ENCODE results near the gene GNA12. TPM values are rescaled to one million over a fixed set of nuclear protein-coding genes. Genes with fewer than 3 reads are reported as not detected.

Gene GNA12
- polyA plus RNA-seq, 1 of the 3 experiments (the other 2 are of a cell fraction): 64.8 TPM

GRCh38 chr7:2720024-2720423 lies 124.1 kb downstream of the GNA12 start:
- ChIA-PET CTCF (interaction anchor here (1.4 to 7.6 kb wide), 6 partner anchors 10 to 31 kb away, joined by 6 to 94 read pairs (median 16); no protein-coding TSS in a partner anchor), POLR2A (no interaction called here)
- no peak overlapping the region for H3K4me2 ChIP-seq
- no peaks in the 10 kb centered on the region for H3K79me2 ChIP-seq (ENCODE audit: insufficient read depth)
- H3K27me3 ChIP-seq (ENCODE audit: insufficient read depth): no peaks in the 10 kb centered on the region
- H3K36me3 ChIP-seq (replicated peaks in 1 of 2; ENCODE audit: control insufficient read depth in 1 of 2, insufficient read depth in 2 of 2, low read length in 1 of 2): peaks cover 14 to 33% of the 10 kb centered on the region in 2 experiments
- no peak for TF ChIP-seq NRF1 (IDR thresholded peaks at IDR 0.05; ENCODE audit: low read depth, low read length)
- no peak for TF ChIP-seq NFIC (IDR thresholded peaks at IDR 0.05; ENCODE audit: borderline replicate concordance)
- no peak for TF ChIP-seq YY1 (IDR thresholded peaks at IDR 0.05; ENCODE audit: low read depth)
- no peak for TF ChIP-seq FOXJ3 (CRISPR knock-in tag; IDR thresholded peaks at IDR 0.05)
- TF ChIP-seq FOSL2 (IDR thresholded peaks at IDR 0.05; ENCODE audit: borderline replicate concordance, low read depth): no peak
- TF ChIP-seq, protein P1, sequence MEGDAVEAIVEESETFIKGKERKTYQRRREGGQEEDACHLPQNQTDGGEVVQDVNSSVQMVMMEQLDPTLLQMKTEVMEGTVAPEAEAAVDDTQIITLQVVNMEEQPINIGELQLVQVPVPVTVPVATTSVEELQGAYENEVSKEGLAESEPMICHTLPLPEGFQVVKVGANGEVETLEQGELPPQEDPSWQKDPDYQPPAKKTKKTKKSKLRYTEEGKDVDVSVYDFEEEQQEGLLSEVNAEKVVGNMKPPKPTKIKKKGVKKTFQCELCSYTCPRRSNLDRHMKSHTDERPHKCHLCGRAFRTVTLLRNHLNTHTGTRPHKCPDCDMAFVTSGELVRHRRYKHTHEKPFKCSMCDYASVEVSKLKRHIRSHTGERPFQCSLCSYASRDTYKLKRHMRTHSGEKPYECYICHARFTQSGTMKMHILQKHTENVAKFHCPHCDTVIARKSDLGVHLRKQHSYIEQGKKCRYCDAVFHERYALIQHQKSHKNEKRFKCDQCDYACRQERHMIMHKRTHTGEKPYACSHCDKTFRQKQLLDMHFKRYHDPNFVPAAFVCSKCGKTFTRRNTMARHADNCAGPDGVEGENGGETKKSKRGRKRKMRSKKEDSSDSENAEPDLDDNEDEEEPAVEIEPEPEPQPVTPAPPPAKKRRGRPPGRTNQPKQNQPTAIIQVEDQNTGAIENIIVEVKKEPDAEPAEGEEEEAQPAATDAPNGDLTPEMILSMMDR (IDR thresholded peaks at IDR 0.05): no peak
- TF ChIP-seq, protein P2, sequence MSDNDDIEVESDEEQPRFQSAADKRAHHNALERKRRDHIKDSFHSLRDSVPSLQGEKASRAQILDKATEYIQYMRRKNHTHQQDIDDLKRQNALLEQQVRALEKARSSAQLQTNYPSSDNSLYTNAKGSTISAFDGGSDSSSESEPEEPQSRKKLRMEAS (IDR thresholded peaks at IDR 0.05; ENCODE audit: low read depth): no peak
- no peak for TF ChIP-seq POLR2AphosphoS5 (IDR thresholded peaks at IDR 0.05; ENCODE audit: low read depth, low read length)
- TF ChIP-seq GABPA (IDR thresholded peaks at IDR 0.05; ENCODE audit: low read depth): no peak
- no peak for TF ChIP-seq SMC3 (IDR thresholded peaks at IDR 0.05; ENCODE audit: low read depth, low read length)
- TF ChIP-seq TEAD4 (IDR thresholded peaks at IDR 0.05; ENCODE audit: borderline replicate concordance, insufficient read depth): no peak
- TF ChIP-seq PBX3 (IDR thresholded peaks at IDR 0.05): no peak
- no peak for TF ChIP-seq EZH2phosphoT487 (IDR thresholded peaks at IDR 0.05; ENCODE audit: borderline replicate concordance, low read depth)
- TF ChIP-seq, protein P3, sequence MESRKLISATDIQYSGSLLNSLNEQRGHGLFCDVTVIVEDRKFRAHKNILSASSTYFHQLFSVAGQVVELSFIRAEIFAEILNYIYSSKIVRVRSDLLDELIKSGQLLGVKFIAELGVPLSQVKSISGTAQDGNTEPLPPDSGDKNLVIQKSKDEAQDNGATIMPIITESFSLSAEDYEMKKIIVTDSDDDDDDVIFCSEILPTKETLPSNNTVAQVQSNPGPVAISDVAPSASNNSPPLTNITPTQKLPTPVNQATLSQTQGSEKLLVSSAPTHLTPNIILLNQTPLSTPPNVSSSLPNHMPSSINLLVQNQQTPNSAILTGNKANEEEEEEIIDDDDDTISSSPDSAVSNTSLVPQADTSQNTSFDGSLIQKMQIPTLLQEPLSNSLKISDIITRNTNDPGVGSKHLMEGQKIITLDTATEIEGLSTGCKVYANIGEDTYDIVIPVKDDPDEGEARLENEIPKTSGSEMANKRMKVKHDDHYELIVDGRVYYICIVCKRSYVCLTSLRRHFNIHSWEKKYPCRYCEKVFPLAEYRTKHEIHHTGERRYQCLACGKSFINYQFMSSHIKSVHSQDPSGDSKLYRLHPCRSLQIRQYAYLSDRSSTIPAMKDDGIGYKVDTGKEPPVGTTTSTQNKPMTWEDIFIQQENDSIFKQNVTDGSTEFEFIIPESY (IDR thresholded peaks at IDR 0.05; ENCODE audit: borderline replicate concordance, low read depth): no peak
- TF ChIP-seq EP300 (IDR thresholded peaks at IDR 0.05; ENCODE audit: borderline replicate concordance in 1 of 2, low read depth in 1 of 2, low read length in 1 of 2): no peak
- H2AFZ ChIP-seq (ENCODE audit: low read depth): no peak overlapping the region
- H3F3A ChIP-seq (replicated peaks; ENCODE audit: insufficient read depth): no peaks in the 10 kb centered on the region
- no peak for DNase-seq
- H3K27ac ChIP-seq (ENCODE audit: low read depth in 2 of 2, low read length in 1 of 2): no peak overlapping the region
- H4K20me1 ChIP-seq (ENCODE audit: insufficient read depth): no peaks in the 10 kb centered on the region
- WGBS (ENCODE audit: low lambda C conversion rate): 94% methylated on average over 16 of the region's 16 CpGs
- H3K4me1 ChIP-seq (ENCODE audit: control insufficient read depth in 1 of 2, insufficient read depth in 2 of 2, low read depth in 1 of 2, low read length in 1 of 2): peaks cover 0 to 27% of the 10 kb centered on the region in 2 experiments; a peak in 1 of 4 replicates
- no peaks in the 10 kb centered on the region for H3K9me3 ChIP-seq
- no peak overlapping the region for H3K9ac ChIP-seq
- H3K9me2 ChIP-seq: no peaks in the 10 kb centered on the region
- H3K4me3 ChIP-seq (ENCODE audit: low read depth in 2 of 2, low read length in 1 of 2): no peak overlapping the region
